BE2C (cell line): ENCODE data around the gene PRG2.

Experiments used
- DNase-seq: peaks from one replicate; pipeline ENCODE4 v3.0.0-alpha.2; 2020
- H3K27me3 ChIP-seq: fragments of 250-450 bp; sonication (Bioruptor Pico); 2 replicates; pipeline ENCODE4 v1.5.1; 2020; ENCODE audit warnings: mild to moderate bottlenecking
- H3K36me3 ChIP-seq: fragments of 250-450 bp; sonication (Bioruptor Pico); 2 replicates; pipeline ENCODE4 v1.5.1; 2020; ENCODE audit warnings: mild to moderate bottlenecking
- H3K4me1 ChIP-seq: fragments of 250-450 bp; sonication (Bioruptor Pico); 2 replicates; pipeline ENCODE4 v1.5.1; 2020
- H3K4me3 ChIP-seq: 2 replicates; pipeline ENCODE4 v1.5.1; 2011; ENCODE audit warnings: low read depth, low read length
- H3K9me3 ChIP-seq: fragments of 250-450 bp; sonication (Bioruptor Pico); 2 replicates; pipeline ENCODE4 v1.5.1; 2020
- CTCF ChIP-seq: IDR thresholded peaks from 2 replicates; pipeline ENCODE4 v1.5.1; 2012; ENCODE audit warnings: mild to moderate bottlenecking, low read depth, low read length

The PRG2 gene

DNA sequence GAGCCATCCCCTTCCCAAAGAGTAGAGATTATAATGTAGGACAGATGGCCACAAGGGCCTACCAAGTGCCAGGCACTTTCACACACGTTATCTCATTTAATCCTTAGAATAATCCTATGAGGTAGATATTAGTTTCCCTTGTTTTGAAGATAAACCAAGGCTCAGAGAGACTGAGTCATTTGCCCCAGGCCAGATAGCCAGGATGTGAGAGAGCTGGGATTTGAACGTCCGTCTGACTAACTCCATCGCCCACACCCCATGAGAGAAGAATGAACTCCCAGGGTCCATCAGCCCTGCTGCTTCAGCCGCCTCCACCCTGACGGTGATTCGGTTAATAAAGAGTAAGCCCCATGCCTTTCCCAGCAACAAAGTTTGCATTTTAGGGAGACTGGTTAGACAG lies 20.2 kb downstream of the PRG2 start:
- no peak for TF ChIP-seq CTCF
- H3K4me3 ChIP-seq = no peak overlapping the region
- no peaks in the 10 kb centered on the region for H3K9me3 ChIP-seq
- DNase-seq = no peak
- H3K36me3 ChIP-seq = no peaks in the 10 kb centered on the region
- H3K4me1 ChIP-seq = no peaks in the 10 kb centered on the region
- H3K27me3 ChIP-seq = no peaks in the 10 kb centered on the region

- no peak overlapping the region for H3K4me3 ChIP-seq
- H3K4me1 ChIP-seq = no peaks in the 10 kb centered on the region
- DNase-seq = no peak
- no peaks in the 10 kb centered on the region for H3K9me3 ChIP-seq
- no peaks in the 10 kb centered on the region for H3K27me3 ChIP-seq
- no peaks in the 10 kb centered on the region for H3K36me3 ChIP-seq
- no peak for TF ChIP-seq CTCF
These were observed 21.6 kb downstream of the PRG2 start for GRCh38 chr11:57368845-57369232.

- Histone ChIP-seq H3K27me3 (no peaks in the 10 kb centered on the region), H3K36me3 (no peaks in the 10 kb centered on the region), H3K9me3 (no peaks in the 10 kb centered on the region), H3K4me3 (no peak overlapping the region), H3K4me1 (no peaks in the 10 kb centered on the region)
- no peak for DNase-seq
- no peak for TF ChIP-seq CTCF
These were observed 22.2 kb downstream of the PRG2 start for GRCh38 chr11:57368106-57368844.

DNA sequence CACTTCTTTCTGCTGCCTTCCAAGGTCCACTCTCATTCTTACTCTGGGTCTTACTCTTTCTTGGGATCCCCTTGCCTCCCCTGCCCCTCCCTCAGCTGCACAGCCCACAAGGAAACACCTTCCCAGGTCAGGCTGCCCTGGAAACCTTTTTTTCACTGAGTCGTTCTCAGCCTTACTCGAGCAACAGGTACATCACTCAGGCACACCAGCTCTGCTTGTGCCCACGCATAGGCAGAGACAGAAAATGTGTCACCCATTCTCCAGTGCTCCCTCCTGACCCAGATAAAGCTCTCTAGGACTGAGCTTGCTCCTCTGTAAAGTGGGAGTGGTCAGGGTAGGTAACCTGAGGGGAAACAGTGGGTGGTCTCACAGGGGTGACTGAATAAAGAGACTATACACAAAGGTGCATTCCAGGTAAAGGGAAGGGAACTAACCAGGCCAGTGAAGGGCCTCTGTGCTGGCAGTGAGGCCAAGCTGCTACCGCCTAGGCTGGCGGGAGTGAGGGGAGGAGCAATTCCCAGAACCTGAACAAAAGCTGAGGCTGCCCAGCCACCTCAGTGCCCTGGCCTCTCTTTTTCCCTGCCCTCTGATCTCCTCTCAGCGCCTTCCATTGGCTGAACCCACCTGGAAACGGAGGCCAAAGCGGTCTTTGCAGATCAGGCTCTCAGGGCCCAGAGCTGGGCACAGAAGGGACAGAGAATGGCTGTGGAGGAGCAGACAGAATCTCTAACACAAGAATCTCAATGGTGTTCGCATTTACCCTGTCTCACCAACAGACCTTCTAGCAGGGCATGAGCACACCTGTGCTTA lies 25.4 kb downstream of the PRG2 start:
- no peak for DNase-seq
- no peak overlapping the region for H3K4me3 ChIP-seq
- H3K9me3 ChIP-seq = no peaks in the 10 kb centered on the region
- H3K4me1 ChIP-seq = no peaks in the 10 kb centered on the region
- H3K36me3 ChIP-seq = no peaks in the 10 kb centered on the region
- H3K27me3 ChIP-seq = no peaks in the 10 kb centered on the region
- TF ChIP-seq CTCF = no peak

DNA sequence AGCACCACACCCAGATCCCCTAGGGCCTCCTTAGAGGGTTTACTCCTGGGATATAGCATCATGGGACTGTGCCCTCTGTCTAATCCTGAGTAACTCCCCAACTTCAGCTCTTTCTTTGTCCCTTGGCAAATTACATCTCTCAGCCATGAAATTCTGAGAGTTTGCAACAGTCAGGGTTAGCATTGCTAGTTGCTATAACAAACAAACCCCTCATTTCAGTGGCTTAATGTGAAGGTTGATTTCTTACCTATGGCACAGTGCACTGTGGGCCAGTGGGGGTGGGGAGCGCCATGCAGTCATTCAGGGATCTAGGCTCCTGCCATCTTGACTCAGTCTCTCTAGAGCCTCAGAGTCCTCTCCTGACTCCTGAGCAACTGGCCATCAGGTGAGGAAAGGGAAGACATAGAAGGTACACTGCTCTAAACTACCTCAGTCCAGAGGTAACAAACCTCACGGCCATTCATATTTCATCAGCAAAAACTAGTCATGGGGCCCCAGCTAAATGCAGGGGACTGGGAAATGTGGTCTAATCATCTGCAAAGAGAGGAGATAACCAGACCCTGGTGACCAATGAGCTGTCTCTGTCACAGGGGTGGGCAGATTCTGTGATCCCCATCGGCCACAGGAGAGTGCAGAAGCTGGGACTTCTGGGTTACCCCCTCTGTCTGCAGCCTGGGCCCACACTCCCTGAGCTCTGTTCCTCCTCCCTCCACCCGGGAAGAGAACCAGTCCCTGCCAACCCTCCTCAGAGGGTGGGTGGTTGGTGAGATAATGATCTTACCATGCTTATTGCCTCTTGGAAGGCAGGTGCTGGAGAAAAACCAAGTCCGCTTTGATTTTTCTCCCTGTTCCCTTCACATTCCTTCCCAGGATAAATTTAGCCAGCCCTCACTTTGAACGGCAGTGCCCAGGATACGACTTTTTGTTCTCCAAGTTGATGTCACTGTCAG lies 27.0 kb downstream of the PRG2 start:
- H3K4me3 ChIP-seq = no peak overlapping the region
- no peaks in the 10 kb centered on the region for H3K36me3 ChIP-seq
- H3K9me3 ChIP-seq = no peaks in the 10 kb centered on the region
- H3K27me3 ChIP-seq = no peaks in the 10 kb centered on the region
- no peak for TF ChIP-seq CTCF
- no peaks in the 10 kb centered on the region for H3K4me1 ChIP-seq
- no peak for DNase-seq
